GM21786 (cell line): Measurements from ENCODE around the gene KANSL1.
"Not testable (repeated sequence)": the region's sequence is repeated elsewhere in the genome, so short reads cannot be mapped to it uniquely, and the experiment has no call there.

Source experiments
- ATAC-seq: cut with Tn5 transposase; IDR thresholded peaks from one replicate; pipeline ENCODE4 v1.9.1; 2021; ENCODE audit not compliant: unreplicated experiment

Gene KANSL1

GRCh38 chr17:46193151-46193625 is at the start of gene KANSL1:
Gene KANSL1 (minus strand): TSS chr17:46193429. CDS start chr17:46172143, 21,286 bp downstream.
- ATAC-seq, result peak; percentile 54

GRCh38 chr17:46231359-46231758 is 38.1 kb upstream of the KANSL1 start:
- ATAC-seq, result not testable (repeated sequence)

GRCh38 chr17:46225274-46225794 is 32.1 kb upstream of the KANSL1 start:
- ATAC-seq, result peak; percentile 99

GRCh38 chr17:46224864-46225263 is 31.6 kb upstream of the KANSL1 start:
- ATAC-seq, result peak; percentile 40

GRCh38 chr17:46223041-46223440 is 29.8 kb upstream of the KANSL1 start:
- not testable (repeated sequence) for ATAC-seq

- ATAC-seq, result no peak
Observed at GRCh38 chr17:46216682-46217081, 23.5 kb upstream of the KANSL1 start.

- no peak for ATAC-seq
Observed at GRCh38 chr17:46212634-46213435, 19.6 kb upstream of the KANSL1 start.

- ATAC-seq, result no peak
Observed at GRCh38 chr17:46208997-46209396, 15.8 kb upstream of the KANSL1 start.

- no peak for ATAC-seq
Observed at GRCh38 chr17:46205975-46206374, 12.7 kb upstream of the KANSL1 start.

GRCh38 chr17:46202424-46202823 is 9.2 kb upstream of the KANSL1 start:
- no peak for ATAC-seq

GRCh38 chr17:46201491-46201890 is 8.3 kb upstream of the KANSL1 start:
- ATAC-seq, result no peak

GRCh38 chr17:46200197-46200596 is 7.0 kb upstream of the KANSL1 start:
- ATAC-seq, result no peak

- no peak for ATAC-seq
Observed at GRCh38 chr17:46199379-46199778, 6.2 kb upstream of the KANSL1 start.

GRCh38 chr17:46198233-46198632 is 5.0 kb upstream of the KANSL1 start:
- no peak for ATAC-seq

- no peak for ATAC-seq
Observed at GRCh38 chr17:46197530-46197929, 4.3 kb upstream of the KANSL1 start.

- ATAC-seq, result no peak
Observed at GRCh38 chr17:46195939-46196716, 2.9 kb upstream of the KANSL1 start.

- no peak for ATAC-seq
Observed at GRCh38 chr17:46195217-46195855, 2.1 kb upstream of the KANSL1 start.

- no peak for ATAC-seq
Observed at GRCh38 chr17:46194393-46195216, 1.4 kb upstream of the KANSL1 start.

GRCh38 chr17:46193626-46194392 is 580 bp upstream of the KANSL1 start:
- peak; percentile 63 for ATAC-seq
